Gastrocnemius medialis (tissue), 4 donors: ENCODE measurements around the gene PPP4C.
"Not testable (repeated sequence)": the region's sequence is repeated elsewhere in the genome, so short reads cannot be mapped to it uniquely, and the experiment has no call there.

Experiments used
- CTCF ChIP-seq, 5 experiments: fragments of 450-650 bp in 3 of 5; fragments of 200-600 bp in 2 of 5; sonication (generic) in 2 of 5; IDR thresholded peaks in 4 of 5; conservative IDR thresholded peaks in 1 of 5; 1 replicate in 4 of 5; 2 replicates in 1 of 5; pipeline ENCODE4 v1.5.1; 2016 to 2019; ENCODE audit warnings: antibody characterized with exemption in 5 of 5, mild to moderate bottlenecking in 3 of 5, moderate library complexity in 3 of 5
- POLR2A ChIP-seq, 2 donors: fragments of 450-650 bp; IDR thresholded peaks; one replicate each; pipeline ENCODE4 v1.6.1; 2017; ENCODE audit warnings: antibody characterized with exemption in 2 of 2, mild to moderate bottlenecking in 2 of 2, moderate library complexity in 2 of 2

- not testable (repeated sequence) for TF ChIP-seq CTCF (IDR thresholded peaks at IDR 0.05 in 4 of 5, conservative IDR thresholded peaks at IDR 0.05 in 1 of 5); POLR2A (IDR thresholded peaks at IDR 0.05)
Observed at GRCh38 chr16:30114833-30115232, 39.0 kb downstream of the PPP4C start.
